Body of pancreas (tissue), 4 donors: Measurements from ENCODE around the gene OGT. TPM values are rescaled to one million over a fixed set of nuclear protein-coding genes. Genes with fewer than 3 reads are reported as not detected.

Experiments used
- ATAC-seq: fragments of 150-250 bp; one replicate; pipeline ENCODE4 v1.9.1; 2016
- DNase-seq, 4 donors: peaks; one replicate each; pipeline ENCODE4 v3.0.0-alpha.2; 2019
- H3K27ac ChIP-seq, 4 donors: fragments of 200-600 bp; sonication (generic); 1 replicate in 3 of 4; 2 replicates in 1 of 4; pipeline versions ENCODE4 v1.5.1 to v1.6.1; 2016 to 2019; ENCODE audit warnings: mild to moderate bottlenecking in 1 of 4, mixed read lengths in 1 of 4, moderate library complexity in 1 of 4
- H3K27me3 ChIP-seq, 2 donors: fragments of 200-600 bp; sonication (generic); one replicate each; pipeline ENCODE4 v1.6.0; 2016; ENCODE audit warnings: mild to moderate bottlenecking in 1 of 2
- H3K36me3 ChIP-seq, 2 donors: fragments of 200-600 bp; sonication (generic); replicated peaks in 1 of 2; 2 replicates each; pipeline ENCODE4 v1.5.1; 2016; ENCODE audit warnings: low read depth in 2 of 2; ENCODE audit not compliant: insufficient read depth in 1 of 2
- H3K4me1 ChIP-seq: fragments of 200-600 bp; sonication (generic); one replicate; pipeline ENCODE4 v1.6.0; 2016
- H3K4me3 ChIP-seq, 2 donors: fragments of 200-600 bp; sonication (generic); 1 replicate in 1 of 2; 2 replicates in 1 of 2; pipeline ENCODE4 v1.5.1; 2016 to 2019
- H3K9me3 ChIP-seq, 3 donors: fragments of 200-600 bp; sonication (generic); 1 replicate in 2 of 3; 2 replicates in 1 of 3; pipeline ENCODE4 v1.5.1; 2016
- POLR2A ChIP-seq, 3 donors: fragments of 450-650 bp; IDR thresholded peaks; one replicate each; pipeline ENCODE4 v1.6.1; 2016; ENCODE audit warnings: antibody characterized with exemption in 3 of 3, mild to moderate bottlenecking in 2 of 3
- WGBS, 2 donors: methylation state at CpG; one replicate each; pipeline ENCODE4 v1.1.5; 2017; 5-methylcytosine and 5-hydroxymethylcytosine counted together
- intact Hi-C: fragments of 100-400 bp; cut with DNase I; formaldehyde crosslinking; loops from one replicate; pipeline ENCODE4 v1.15.1; 2023
- total RNA-seq, 2 donors: library from RNA; depleted of rRNA; stranded (reverse); fragments of >200 nt; gene quantifications; one replicate each; pipeline ENCODE4 v1.1.0, GENCODE V29; 2016
- TF ChIP-seq, protein P1 (sequence below), 7 experiments: fragments of 450-650 bp in 4 of 7; fragments of 200-600 bp in 3 of 7; sonication (generic) in 3 of 7; IDR thresholded peaks; one replicate each; pipeline ENCODE4 v1.5.1; 2016 to 2019; ENCODE audit warnings: antibody characterized with exemption in 7 of 7

The OGT gene
- total RNA-seq, 2 donors from 2014 or later: 180 to 184 TPM

DNA sequence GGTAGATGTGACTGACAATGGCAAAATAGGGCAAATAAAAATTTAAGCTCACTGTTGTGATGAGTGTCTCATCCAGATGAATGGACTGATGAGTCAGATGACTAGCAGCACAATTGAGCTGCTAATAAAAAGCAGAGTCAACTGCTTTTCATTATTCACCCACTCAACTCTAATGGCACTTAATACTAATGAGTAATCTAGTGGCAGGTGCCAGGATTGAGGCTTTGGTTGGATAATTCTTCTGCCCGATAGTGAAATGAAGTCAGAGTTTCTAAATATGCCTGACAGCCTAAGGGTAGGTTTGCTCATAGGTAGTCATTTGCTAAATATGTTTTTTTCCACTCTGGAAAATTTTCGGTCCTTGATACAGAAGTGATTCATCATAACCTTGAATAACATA is 10.4 kb downstream of the OGT start:
- no peaks in the 10 kb centered on the region for H3K9me3 ChIP-seq
- WGBS, 2 donors: 0 to 29% methylated on average over 1 to 2 of the region's 2 CpGs
- peak; percentile 73 for ATAC-seq
- H3K36me3 ChIP-seq: peaks cover 0 to 3% of the 10 kb centered on the region in 2 donors
- no peak overlapping the region for H3K4me3 ChIP-seq
- intact Hi-C loops: no loop called here
- peak overlapping the region in 3 of 4 donors; percentile 25 to 62 (median 43) for H3K27ac ChIP-seq
- TF ChIP-seq POLR2A (IDR thresholded peaks at IDR 0.05): no peak
- TF ChIP-seq, protein P1, sequence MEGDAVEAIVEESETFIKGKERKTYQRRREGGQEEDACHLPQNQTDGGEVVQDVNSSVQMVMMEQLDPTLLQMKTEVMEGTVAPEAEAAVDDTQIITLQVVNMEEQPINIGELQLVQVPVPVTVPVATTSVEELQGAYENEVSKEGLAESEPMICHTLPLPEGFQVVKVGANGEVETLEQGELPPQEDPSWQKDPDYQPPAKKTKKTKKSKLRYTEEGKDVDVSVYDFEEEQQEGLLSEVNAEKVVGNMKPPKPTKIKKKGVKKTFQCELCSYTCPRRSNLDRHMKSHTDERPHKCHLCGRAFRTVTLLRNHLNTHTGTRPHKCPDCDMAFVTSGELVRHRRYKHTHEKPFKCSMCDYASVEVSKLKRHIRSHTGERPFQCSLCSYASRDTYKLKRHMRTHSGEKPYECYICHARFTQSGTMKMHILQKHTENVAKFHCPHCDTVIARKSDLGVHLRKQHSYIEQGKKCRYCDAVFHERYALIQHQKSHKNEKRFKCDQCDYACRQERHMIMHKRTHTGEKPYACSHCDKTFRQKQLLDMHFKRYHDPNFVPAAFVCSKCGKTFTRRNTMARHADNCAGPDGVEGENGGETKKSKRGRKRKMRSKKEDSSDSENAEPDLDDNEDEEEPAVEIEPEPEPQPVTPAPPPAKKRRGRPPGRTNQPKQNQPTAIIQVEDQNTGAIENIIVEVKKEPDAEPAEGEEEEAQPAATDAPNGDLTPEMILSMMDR (IDR thresholded peaks at IDR 0.05): no peak
- peak in 1 of 4 donors; percentile 21 for DNase-seq
- H3K4me1 ChIP-seq: peaks cover 41% of the 10 kb centered on the region
- no peaks in the 10 kb centered on the region for H3K27me3 ChIP-seq

DNA sequence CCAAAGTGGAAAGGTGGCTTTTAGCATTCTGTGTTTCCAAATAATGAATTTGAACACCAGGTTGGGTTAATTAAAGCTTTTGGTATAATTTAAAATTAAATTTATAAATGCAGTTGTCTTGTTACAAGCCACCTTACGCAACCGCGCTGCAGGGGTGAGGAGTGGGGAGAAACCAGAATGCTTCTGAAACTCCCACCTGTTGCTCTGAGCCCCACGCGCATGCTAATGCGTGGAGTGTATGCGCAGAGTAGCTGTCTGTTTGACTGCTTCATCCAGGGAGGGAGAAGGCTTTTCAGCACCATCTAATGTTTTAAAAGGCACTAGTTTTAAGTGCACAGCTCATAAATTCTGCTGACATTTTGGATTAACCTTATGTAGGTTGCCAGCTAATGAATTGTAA is 12.5 kb downstream of the OGT start:
- Histone ChIP-seq H3K4me1 (peaks cover 29% of the 10 kb centered on the region), H3K27me3 (no peaks in the 10 kb centered on the region), H3K36me3 (peaks cover 0 to 3% of the 10 kb centered on the region in 2 donors), H3K4me3 (no peak overlapping the region), H3K9me3 (no peaks in the 10 kb centered on the region), H3K27ac (no peak overlapping the region)
- TF ChIP-seq, protein P1 (IDR thresholded peaks at IDR 0.05): no peak
- no peak for TF ChIP-seq POLR2A (IDR thresholded peaks at IDR 0.05)
- DNase-seq (no peak), ATAC-seq (no peak)
- intact Hi-C loops: no loop called here
- 89 to 92% methylated on average over 3 to 7 of the region's 7 CpGs for WGBS, 2 donors

DNA sequence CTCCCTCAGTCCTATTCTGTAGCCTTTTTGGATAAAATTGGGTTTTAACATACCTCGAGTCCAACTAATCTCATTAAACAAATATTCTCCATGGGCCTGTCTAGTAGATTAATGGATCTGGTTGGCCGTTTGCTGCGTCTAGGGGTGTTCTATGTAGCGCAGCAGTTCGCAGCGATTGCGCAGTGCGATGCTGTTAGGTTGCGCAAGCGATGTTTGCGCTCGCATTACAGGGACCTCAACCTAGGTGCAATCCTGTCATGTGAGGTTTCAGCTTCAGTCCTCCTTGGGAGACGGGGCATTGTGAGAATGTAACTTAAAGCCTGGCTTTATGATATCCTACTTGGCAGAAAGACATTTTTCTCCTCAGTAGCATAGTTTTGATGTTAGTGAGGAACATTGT is 14.0 kb downstream of the OGT start:
- H3K27ac ChIP-seq: no peak overlapping the region
- ATAC-seq (no peak), DNase-seq (no peak)
- intact Hi-C loops: no loop called here
- H3K27me3 ChIP-seq: no peaks in the 10 kb centered on the region
- peaks cover 0 to 3% of the 10 kb centered on the region in 2 donors for H3K36me3 ChIP-seq
- no peaks in the 10 kb centered on the region for H3K9me3 ChIP-seq
- TF ChIP-seq POLR2A (IDR thresholded peaks at IDR 0.05): no peak
- TF ChIP-seq, protein P1 (IDR thresholded peaks at IDR 0.05): no peak
- 76 to 88% methylated on average over 9 to 13 of the region's 13 CpGs for WGBS, 2 donors
- peaks cover 14% of the 10 kb centered on the region for H3K4me1 ChIP-seq
- no peak overlapping the region for H3K4me3 ChIP-seq

DNA sequence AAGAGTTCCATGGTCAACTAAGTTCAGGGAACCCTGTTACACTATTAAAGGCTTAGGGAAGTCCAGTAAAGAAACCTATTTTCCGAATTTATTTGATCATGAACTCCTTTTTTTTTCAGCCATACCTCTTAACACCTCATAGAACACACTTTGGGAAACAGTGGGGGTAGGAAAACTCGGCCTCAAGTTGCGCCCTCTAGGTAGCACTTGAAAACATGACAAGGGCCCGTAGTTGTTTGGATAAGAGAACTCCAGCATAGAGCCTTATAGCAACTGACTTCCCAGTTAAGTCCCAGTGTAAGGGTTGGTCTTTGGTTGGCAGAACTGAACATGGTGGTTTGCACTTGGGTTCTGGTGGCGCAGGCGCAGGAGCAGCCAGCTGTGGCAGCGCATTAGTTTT is 14.4 kb downstream of the OGT start:
- TF ChIP-seq POLR2A (IDR thresholded peaks at IDR 0.05): no peak

DNA sequence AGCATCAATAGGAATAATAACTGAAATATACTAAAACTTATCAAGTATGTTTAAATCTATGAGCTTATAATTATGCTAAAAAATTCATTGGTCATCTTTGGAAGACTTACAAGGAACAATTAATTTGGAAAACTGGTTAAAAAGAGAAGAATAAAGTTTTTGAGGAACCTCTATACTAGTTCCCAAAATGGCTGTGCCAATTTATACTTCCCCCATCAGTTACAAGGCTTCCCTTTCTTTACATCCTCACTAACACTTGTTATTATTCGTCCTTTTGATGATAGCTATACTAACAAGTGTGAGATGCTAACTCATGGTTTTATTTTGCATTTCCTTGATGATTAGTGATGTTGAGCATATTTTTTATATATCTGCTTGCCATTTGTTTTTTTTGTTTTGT is 17.1 kb downstream of the OGT start:
- no peak overlapping the region for H3K27ac ChIP-seq
- 54 to 89% methylated on average over 1 of the region's 1 CpG for WGBS, 2 donors
- no peaks in the 10 kb centered on the region for H3K27me3 ChIP-seq
- peaks cover 0 to 3% of the 10 kb centered on the region in 2 donors for H3K36me3 ChIP-seq
- intact Hi-C loops: no loop called here
- no peak overlapping the region for H3K4me3 ChIP-seq
- no peak for ATAC-seq
- no peak for TF ChIP-seq POLR2A (IDR thresholded peaks at IDR 0.05)
- TF ChIP-seq, protein P1 (IDR thresholded peaks at IDR 0.05): no peak
- no peak for DNase-seq
- H3K4me1 ChIP-seq: no peaks in the 10 kb centered on the region
- H3K9me3 ChIP-seq: no peaks in the 10 kb centered on the region

More for the DNA sequence above, 14.4 kb downstream of the OGT start:
- Histone ChIP-seq H3K27me3 (no peaks in the 10 kb centered on the region), H3K4me3 (no peak overlapping the region), H3K9me3 (no peaks in the 10 kb centered on the region), H3K27ac (no peak overlapping the region), H3K4me1 (peaks cover 12% of the 10 kb centered on the region), H3K36me3 (peaks cover 0 to 3% of the 10 kb centered on the region in 2 donors)
- 91 to 97% methylated on average over 5 to 7 of the region's 7 CpGs for WGBS, 2 donors
- DNase-seq: no peak
- ATAC-seq: no peak
- intact Hi-C loops: no loop called here
